ENCODE data around the gene PAQR3.

PAQR3 gene, protein sequence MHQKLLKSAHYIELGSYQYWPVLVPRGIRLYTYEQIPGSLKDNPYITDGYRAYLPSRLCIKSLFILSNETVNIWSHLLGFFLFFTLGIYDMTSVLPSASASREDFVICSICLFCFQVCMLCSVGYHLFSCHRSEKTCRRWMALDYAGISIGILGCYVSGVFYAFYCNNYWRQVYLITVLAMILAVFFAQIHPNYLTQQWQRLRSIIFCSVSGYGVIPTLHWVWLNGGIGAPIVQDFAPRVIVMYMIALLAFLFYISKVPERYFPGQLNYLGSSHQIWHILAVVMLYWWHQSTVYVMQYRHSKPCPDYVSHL
- 18.4 to 19.0 reads per million in 2 experiments for total RNA-seq

DNA sequence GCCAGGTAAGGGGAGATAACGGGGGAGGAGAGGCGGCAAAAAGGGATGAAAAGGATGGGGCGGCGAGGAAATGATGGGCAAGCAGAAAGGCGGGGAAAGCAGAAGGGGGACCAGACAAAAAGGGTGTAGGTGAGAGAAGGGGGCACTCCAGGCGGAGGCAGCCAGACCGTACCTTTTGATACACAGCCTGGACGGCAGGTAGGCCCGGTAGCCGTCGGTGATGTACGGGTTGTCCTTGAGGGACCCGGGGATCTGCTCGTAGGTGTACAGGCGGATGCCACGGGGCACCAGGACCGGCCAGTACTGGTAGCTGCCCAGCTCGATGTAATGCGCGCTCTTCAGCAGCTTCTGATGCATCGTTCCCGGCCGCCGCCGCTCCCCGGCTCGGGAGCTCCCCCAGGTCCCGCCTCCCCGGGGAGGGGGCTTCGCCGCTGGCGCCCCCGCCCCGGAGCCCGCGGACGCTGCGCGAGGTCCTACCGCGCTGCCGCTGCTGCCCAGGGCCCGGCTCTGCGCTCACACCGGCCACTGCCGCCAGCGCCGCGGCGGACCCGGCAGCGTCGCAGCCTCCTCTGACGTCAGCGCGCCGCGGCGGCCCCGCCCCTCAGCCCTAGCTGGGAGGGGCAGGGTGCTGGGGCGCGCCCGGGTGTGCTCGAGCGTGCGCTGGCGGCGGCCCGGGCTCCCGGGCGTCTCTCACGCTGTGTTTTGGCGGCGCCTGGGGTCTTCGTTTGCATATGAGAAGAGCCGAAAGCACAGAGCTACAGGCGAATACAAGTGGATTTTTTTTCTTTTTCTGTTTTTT lies at the start of gene PAQR3:
TSS of gene PAQR3 (minus strand) at position 571 of the 799 bp plus-strand sequence. CDS start at position 357, 214 bp downstream.
- DNase-seq (ENCODE audit: low read depth): peak; percentile 78

DNA sequence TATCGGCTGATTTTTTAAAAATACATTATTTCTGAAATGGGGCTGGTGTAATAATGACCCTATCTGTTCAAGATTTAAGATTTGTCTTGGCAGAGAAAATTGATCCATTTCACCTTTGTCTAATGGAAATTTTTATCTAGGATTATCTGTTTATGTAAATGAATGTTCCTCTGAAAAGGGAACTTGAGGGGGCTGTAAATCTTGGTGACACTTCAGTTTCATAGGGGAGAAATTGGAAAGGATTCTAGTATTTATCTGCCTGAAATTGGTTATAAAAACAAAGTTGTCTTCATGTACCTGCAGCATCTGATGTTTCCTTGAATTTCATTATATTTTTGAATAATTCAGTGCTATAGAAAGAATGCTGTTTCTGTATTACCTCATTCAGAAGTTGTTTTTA lies 48.4 kb upstream of the PAQR3 start:
- no peak for DNase-seq (ENCODE audit: low read depth)

- no peak for DNase-seq (ENCODE audit: low read depth)
Observed at GRCh38 chr4:78984593-78984992, 45.4 kb upstream of the PAQR3 start.

DNA sequence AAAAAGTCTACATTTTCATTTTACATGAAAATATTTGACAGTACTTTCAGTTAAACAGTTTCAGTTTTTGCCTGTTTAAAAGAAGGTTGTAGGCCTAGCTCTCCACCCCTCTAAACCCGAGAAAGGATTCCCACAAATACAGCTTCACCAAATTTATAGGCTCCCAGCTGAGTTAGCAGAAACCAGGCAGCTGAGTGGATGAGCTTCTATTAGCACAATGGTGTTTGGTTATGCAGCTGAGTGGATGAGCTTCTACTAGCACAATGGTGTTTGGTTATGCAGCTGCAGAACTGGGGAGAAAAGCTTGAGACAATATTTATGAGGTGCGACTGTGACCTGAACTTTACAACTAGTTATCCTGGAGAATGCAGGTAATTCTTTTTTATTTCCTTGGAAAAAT lies 36.6 kb upstream of the PAQR3 start:
- no peak for DNase-seq (ENCODE audit: low read depth)

DNA sequence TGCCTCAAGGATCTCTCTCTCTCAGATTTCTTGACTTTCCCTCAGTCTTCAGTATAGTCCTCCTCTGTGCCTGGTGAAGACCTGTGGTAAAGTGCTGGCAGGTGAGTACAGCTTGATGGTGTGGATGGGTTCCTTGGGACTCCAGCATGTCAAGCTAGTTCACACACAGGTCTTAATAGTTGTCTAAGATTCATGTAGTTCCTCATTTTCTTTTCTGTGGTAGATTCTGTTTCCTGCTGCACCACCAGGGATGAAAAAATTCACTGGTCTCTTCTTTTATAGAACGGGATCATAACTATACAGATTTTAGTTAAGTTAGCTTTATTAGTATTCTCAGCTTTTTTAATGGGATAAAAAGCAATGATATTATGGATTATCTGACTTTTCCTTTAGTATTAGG lies 32.5 kb upstream of the PAQR3 start:
- no peak for DNase-seq (ENCODE audit: low read depth)

DNA sequence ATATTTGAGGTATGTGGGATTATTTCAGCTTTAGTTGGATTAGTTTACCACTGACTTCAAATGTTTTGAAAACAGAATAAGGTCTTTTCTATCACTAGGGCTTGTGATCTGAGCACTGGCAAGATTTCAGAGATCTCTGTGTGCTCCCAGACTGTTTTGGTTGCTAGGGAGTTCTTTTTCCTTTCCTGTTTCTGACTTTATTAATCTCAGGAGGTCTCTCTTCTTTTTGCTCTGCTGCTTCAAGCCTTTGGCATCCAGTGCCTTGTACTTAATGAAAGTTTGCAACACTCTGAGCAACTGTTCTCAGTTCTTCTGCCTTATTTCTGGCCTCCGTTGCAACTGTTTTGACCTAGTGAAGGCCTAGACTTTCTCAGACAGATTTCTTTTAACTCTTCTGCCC lies 32.1 kb upstream of the PAQR3 start:
- no peak for DNase-seq (ENCODE audit: low read depth)

DNA sequence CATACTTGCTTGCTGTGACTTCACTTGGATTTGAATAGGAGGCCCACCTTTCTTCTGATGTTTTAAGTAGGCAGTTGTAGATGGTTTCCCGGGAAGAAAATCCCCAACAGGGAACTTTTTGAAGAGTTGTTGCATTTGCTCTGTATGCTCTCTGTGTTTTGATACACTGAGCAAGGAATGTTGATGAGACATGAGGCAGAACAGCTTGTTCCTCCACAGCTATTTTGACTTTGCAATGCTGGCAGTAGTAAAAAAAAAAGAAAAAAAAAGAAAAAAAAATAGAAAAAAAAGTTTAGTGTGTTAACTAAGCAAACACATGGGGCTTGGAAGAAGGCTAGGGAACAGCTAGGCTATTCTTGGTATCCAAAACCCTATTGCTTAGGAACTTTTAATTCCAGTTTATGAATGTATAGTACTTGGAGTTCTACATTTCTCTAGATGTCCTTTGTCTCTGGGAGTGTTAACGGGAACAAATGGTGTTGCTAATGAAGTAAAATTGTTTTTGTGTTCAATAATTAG lies 23.4 kb upstream of the PAQR3 start:
- DNase-seq (ENCODE audit: low read depth): no peak

DNA sequence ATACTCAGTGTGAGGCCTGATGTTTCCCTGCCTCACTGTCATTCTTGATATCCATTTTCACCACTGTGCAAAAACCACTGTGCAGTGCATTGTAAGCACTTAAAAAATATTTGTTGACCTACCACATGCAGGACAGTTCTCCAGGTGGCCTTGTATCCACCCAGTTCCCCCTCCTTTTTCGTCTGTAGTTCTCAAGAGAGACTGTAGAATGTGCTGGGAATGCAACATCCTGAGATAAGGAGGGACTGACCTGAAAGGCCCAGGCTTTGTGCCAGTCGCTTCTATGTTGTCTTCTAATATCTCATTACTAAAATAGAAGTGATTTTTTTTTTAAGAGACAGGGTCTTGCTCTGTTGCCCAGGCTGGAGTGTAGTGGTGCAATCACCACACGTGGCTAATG lies 21.7 kb upstream of the PAQR3 start:
- DNase-seq (ENCODE audit: low read depth): no peak

DNA sequence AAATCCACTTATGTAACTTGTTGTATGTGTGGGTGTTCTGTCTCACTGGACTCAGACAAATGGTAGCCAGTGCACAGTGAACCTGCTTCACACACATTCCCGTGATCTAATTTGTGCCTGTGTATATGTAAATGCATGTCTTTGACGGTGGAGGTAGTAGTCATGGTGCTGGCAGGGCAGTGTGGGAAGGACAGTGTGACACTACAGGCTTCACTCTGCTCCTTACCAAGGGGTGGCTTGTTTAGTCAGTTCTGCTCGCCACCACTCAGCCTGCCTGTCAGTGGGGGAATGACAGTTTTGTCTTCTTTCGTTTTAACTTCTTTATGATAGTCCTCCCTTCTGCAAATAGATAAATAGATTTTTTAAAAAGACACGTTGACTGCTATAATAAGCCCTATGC lies 17.7 kb upstream of the PAQR3 start:
- DNase-seq (ENCODE audit: low read depth): no peak

DNA sequence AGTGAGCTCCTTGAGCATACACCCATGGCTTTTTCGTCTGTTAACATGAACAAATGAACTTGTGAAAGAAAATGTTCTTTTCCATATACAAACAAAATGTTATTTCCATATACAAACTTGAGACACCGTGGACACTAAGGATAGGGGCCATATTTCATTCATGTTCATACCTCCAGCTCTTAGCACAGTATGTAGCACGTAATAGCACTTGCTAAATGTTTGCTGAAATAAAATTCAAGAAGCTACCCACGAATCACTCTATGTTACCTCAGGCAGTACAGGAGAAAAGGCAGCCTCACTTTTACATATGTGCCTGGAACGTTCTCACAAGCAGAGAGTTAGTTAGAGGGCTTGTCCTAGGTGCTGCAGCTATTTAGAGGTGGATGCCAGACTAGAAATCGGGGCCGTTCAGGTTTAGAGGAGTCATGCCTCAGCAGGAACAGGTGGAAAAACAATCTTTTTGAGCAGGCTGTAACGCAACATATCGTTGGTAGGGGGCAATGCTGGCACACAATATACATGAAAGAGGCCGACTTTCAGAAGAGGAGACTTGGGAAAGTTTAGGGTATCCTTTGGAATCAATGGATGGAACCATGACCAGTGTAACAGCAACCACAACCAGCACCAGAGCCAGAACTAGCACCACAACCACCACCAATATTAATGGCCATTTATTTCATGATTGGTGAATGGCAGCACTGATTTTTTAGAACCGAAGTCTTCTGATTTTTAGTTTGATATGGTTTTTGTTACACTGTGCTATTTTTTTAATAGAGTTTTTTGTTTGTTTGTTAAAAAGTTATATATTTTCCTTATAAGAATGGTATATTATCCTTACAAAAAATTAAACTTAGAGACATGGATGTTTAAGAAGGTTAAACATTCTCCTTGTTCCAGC lies 14.8 kb upstream of the PAQR3 start:
- DNase-seq (ENCODE audit: low read depth): no peak

DNA sequence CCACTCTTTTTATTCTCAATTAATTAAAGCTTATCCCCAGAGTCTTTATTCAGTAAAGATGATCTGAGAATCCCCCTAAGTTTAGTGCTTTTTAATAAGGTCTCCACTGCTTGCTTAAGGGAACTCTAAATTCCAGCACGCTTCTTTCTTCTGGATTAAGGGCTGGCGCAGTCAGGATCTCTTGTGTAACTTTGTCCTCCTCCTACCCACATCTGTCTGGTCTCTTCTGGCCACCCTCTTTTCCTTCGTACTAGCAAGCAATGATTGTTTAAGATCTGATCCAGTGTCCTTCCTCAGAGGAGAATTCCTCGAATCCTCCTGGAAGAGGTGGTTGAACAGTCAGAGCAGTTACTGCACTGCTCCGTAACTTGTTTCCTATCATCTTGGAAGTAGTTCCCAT lies 14.0 kb upstream of the PAQR3 start:
- DNase-seq (ENCODE audit: low read depth): no peak

GRCh38 chr4:78951862-78952472 lies 12.7 kb upstream of the PAQR3 start:
- DNase-seq (ENCODE audit: low read depth): no peak

DNA sequence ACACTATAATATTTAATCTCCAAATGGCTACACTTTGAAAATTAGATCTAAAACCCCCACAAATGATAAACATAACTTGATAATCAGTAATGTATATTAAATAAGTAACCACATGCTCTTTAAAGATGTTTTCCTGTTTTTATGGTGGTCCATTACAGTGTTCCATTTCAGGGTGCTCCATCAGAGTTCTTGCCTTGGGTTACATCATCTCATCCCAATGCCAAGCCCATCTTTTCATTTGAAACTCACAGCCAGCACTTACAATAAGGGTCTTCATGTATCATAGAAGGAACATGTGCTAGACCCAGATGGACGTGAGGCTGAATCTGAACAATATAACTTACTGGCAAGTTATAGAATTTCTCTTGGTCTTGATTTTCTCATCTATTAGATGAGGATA lies 10.5 kb upstream of the PAQR3 start:
- no peak for DNase-seq (ENCODE audit: low read depth)

DNA sequence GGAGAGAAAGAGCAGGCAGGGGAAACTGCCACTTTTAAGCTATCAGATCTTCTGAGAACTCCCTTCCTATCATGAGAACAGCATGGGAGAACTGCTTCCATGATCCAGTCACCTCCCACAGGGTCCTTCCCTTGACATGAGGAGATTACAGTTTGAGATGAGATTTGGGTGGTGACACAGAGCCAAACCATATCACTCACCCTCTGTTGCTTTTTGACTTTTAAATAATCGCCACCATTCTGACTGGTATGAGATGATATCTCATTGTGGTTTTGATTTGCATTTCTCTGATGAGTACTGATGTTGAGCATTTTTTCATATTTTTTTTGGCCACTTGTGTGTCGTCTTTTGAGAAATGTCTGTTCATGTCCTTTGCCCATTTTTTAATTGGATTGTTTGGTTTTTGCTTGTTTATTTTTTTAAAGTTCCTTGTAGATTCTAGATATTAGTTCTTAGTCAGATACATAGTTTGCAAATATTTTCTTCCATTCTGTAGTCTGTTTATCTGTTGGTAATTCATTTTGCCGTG lies 6.5 kb upstream of the PAQR3 start:
- no peak for DNase-seq (ENCODE audit: low read depth)

DNA sequence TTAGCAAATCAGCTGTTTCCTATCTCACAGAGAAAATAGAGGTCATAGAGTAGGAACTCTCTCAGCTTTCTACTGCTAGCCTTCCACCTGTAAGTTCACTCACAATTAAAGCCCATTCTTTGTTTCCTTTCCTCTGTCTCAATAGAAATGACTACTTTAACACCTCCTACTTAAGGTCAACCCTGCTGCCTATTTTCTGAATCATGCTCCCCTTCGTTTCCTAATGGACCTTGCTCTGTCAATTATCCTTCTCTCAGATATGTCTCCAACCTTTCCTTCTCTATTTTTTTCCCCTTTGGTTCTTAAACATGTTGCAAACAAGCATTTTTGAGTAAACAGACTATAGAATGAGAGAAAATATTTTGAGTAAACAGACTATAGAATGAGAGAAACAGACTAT lies 5.1 kb upstream of the PAQR3 start:
- no peak for DNase-seq (ENCODE audit: low read depth)

- DNase-seq (ENCODE audit: low read depth): no peak
Observed at GRCh38 chr4:78940752-78941151, 1.5 kb upstream of the PAQR3 start.

- no peak for DNase-seq (ENCODE audit: low read depth)
Observed at GRCh38 chr4:78939667-78940008, 400 bp upstream of the PAQR3 start.

DNA sequence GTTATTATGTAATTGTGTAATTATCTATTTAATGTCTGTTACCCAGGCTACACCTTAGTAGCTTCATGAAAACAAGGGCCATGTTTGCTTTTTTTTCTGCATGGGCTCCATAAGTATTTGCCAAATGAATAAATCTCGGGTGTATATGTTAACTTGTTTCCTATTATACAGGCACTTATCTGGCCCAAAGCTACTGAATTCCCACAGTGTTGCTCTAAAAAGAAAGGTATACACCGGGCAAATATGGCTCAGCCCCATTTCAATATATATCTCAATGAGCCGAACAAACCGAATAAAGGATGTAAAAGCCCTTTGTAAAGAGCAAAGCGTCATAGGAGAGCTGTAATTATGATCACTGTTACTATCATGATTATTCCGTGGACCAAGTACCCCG lies 767 bp downstream of the PAQR3 start:
- no peak for DNase-seq (ENCODE audit: low read depth)

DNA sequence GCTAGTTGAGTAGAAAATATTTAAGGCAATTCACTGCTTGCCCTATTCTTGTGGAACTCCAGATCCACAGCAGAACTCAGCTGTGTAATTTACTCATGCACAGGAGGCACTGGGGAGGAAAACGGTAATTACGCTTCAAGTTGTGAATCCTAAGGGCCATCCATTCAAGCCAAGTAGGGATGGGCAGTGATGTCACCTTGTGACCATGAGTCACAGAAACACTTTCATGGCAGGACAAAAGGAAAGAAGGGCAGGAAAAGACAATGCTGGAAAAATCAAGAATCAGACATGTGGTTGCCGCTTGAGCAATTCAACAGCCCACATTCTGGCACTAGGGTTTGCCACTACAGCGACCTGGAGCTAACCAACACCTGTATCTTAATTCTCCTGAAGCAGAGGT lies 1.4 kb downstream of the PAQR3 start:
- no peak for DNase-seq (ENCODE audit: low read depth)

DNA sequence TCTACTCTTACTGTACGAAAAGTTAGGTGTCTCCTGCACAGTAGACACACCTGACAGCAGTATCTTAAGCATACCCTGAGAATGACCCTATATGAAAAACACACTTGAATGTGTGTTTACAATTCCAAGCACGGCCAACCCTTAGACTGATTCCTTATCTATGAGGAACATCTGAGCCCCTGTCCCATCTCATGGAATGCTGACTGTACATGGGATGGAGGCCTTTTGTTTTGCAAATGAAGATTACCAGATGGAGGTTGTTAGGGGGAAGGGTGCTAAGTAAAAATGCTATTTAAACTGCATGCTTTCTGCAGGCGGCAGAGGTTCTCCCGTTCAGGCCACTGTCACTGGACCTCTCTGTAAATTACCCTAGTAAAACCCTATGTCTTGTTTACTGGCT lies 2.2 kb downstream of the PAQR3 start:
- no peak for DNase-seq (ENCODE audit: low read depth)

DNA sequence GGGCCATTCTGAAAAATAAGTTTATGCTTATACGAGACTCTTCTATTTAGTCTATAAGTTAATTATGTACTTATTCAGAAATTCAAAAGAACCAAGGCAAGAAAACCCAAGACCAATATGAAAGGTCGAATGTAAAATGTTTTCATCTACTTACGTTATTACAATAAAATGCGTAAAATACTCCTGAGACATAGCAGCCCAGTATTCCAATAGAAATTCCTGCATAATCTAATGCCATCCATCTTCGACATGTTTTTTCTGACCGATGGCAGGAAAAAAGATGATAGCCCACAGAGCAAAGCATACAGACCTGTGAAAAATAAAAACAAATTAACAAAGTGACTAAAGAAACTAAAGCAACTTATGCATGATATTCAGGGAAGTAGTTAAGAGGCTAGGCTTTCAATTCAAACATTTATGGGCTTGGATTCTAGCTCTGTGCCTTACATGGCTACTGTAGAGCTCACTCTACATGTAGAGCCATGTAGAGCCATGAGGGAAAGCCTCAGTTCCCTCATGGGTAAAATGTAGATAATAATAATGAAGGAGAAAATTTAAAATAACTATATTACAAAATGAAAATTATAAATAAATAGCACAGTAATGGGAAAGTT lies 9.1 kb downstream of the PAQR3 start:
- no peak for DNase-seq (ENCODE audit: low read depth)

All from T follicular helper cell (primary cell).